SH-SY5Y (cell line): ENCODE measurements around the gene MXRA7.

Source experiments
- GATA2 ChIP-seq: IDR thresholded peaks from 2 replicates; pipeline ENCODE4 v1.6.1; 2011; ENCODE audit warnings: mild to moderate bottlenecking, low read depth, low read length
- GATA3 ChIP-seq: IDR thresholded peaks from 2 replicates; pipeline ENCODE4 v1.6.1; 2011; ENCODE audit warnings: low read depth, mild to moderate bottlenecking, low read length, moderate library complexity

Gene MXRA7

DNA sequence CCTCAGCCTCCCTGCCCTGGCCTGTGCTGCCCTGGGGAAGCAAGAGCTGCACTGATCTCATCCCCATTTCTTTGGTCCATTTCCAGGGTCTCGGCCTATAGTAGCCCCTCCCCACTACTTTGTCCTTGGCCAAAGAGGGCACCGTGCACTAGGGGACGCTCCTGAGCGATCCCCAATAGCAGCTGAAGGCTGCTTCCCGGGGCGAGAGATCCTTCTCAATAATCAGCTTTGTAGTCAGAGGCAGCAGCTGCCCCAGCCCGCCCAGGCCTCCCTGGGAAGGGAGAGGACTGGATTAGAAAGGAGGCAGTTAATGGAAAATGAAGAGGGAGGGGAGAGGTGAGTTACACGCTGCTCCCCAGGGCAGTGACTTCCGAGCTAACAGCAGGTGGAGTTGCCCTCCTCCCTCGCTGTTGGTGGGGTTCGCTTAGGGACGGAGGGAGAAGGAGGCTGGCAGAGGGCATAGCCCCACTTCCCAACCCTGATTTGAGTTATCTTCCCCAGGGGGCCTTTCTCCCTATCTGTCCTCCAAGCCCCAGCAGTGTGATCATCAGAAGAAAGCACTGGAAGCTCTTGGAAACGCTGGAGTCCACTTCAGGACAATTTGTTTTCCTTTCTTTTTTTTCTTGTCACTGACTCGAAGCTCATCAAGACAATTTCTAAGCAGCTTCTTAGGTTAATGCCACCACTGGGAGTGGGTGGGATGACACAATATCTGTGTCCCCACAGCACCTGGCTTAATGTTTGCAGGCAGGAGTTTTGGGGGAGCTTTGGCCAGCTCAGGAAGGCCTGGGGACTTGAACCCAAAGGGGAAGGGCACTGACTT lies 2.6 kb downstream of the MXRA7 start:
- TF ChIP-seq GATA3 (no peak), GATA2 (no peak)

DNA sequence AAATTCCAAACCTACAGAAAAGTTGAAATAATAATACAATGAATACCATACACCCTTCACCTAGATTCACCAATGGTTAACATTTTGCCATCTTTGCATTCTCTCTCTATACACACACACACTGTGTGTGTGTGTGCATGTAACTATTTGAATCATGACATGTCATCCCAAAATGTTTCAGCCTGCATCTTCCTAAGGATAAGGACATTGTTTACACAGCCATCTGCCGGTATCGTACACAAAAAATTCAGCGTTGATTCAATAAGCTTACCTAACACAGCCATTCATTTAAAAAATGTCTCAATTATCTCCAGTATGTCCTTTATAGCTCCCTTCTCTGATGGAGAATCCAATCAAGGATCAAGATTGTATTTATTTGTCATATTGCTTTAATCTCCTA lies 3.9 kb downstream of the MXRA7 start:
- TF ChIP-seq GATA3 = no peak

DNA sequence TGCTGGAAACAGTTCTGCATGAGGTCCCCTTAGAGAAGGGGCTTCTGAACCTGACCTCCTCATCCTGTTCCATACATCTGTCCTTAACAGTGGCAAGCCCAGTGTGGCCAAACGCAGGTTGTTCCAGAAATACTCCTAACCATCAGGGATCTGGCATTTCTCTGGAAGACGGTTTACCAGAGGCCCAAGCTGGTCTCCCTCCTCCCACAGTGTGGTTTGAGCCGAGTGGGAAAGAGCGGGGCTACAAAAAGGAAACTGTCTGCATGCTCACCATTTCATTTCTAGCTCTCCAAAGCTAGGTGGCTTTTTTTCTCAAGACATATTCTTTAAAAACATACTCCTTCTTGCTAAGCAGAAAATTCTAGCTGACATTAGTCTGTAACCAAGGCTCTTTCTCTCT lies 6.0 kb downstream of the MXRA7 start:
- TF ChIP-seq GATA3 (no peak), GATA2 (no peak)

DNA sequence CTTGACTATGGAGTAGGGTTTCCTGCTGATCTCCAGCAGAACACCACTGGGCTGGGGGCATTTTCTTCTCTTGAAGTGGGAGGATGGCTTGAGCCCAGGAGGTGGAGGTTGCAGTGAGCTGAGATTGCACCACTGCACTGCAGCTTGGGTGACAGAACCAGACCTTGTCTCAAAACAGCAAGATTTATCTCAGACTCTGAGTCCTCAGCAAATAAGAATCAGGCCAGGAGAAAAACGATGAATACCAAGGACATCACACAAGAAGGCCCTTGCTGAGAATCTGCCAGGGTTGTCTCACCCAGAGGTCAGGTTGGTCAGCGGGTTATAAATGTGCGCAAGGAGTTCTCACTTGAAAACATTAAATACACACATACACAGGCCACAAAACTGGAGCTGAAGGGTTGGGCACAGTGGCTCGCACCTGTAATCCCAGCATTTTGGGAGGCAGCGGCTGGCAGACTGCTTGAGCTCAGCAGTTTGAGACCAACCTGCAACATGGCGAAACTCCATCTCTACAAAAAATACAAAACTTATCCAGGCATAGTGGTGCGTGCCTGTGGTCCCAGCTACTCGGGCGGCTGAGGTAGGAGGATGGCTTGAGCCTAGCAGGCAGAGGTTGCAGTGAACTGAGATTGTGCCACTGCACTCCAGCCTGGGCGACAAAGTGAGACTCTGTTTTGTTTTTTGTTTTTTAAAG lies 7.7 kb downstream of the MXRA7 start:
- TF ChIP-seq GATA2 (no peak), GATA3 (no peak)

DNA sequence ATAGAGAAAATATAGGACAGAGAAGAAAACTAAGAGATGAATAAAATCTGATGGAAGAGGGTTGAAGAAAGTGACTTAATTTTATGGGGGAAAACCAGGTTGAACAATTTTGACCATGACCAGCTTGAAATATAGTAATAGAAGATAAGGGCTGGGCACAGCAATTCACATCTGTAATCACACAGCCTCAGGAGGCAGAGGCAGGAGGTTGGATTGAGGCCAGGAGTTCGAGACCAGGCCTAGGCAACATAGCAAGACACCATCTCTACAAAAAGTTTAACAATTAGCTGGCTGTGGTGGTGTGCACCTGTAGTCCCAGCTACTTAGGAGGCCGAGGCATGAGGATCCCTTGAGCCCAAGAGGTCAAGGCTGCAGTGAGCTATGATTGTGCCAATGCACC lies 8.7 kb downstream of the MXRA7 start:
- no peak for TF ChIP-seq GATA3
- no peak for TF ChIP-seq GATA2

DNA sequence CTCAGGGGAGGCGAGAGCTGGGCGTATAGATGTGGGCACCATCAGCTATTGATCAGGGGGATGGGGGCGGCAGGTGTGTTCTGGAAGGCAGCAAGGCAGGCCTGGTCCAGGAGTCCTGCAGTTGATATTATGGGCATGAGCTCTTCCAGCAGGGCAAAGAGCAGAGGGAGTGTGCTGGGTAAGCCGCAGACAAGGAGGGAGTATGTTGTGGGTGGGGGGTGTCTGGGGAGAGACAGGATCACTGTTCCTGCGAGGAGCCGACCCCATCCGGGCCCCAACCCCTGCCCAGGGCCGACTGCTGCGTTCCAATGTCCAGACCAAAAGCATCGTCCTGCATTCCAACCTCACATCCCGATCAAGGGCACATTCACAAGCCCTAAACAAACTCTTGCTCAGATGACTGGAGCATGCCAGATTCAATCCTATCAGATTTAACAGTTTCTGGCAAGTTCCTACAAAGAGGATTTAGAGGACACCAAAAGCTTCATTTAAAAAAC lies 9.2 kb downstream of the MXRA7 start:
- TF ChIP-seq GATA2 (no peak), GATA3 (no peak)

DNA sequence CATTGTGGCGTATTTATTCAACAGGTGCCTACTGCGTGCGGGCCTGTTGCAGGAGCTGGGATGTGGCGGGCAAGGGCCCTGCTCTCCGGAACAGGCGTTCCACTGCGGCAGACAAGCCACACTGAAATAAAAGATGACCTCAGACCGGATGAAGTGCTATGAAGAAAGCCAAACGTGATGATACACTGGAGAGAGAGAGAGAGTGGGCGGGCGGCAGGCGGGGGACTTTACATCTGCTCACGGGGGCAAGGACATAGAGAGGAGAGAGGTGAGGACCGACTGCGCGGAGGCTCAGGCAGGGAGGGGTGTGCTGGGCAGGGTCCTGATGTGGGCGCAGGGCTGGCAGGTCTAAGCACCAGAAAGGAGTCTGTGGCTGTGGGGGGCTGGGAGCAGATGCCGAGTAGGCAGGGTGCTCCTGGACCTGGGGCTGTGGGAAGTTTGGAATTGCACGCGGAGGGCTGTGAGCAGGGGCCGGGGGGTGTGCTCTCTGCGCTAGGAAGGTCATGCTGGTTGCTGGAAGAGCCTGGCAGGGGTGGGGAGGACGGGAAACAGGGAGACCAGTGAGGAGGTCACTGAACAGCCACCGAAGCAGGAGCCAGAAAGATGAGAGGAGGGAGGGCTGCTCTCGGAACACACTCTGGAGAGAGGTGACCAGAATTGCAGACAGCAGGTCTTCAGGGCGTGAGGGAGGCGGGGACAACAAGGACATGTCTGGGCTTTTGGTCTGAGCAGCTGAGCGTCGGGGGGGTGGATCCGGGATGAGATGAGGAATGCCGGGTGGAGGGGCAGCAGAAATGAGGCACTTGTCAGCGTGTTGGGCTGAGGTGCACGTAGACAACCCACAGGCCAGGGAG lies 9.9 kb downstream of the MXRA7 start:
- TF ChIP-seq GATA3 = no peak
- TF ChIP-seq GATA2 = no peak

DNA sequence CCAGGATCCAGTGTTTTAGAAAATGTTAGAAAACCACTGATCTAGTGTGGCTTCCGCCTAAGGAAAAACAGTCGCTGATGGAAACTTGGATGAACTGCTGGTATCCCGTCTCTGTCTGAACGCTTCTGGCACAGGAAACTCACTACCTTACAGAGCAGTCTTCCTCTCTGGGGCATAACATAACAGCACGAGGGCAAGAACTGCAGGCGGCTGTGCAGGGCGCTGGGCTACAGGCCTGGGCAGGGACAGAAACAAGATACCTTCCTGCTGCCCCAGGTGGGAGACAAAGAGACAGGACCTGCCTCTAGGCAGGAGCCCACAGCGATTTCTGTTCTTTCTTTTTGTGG lies 10.5 kb downstream of the MXRA7 start:
- TF ChIP-seq GATA2 (no peak), GATA3 (no peak)

DNA sequence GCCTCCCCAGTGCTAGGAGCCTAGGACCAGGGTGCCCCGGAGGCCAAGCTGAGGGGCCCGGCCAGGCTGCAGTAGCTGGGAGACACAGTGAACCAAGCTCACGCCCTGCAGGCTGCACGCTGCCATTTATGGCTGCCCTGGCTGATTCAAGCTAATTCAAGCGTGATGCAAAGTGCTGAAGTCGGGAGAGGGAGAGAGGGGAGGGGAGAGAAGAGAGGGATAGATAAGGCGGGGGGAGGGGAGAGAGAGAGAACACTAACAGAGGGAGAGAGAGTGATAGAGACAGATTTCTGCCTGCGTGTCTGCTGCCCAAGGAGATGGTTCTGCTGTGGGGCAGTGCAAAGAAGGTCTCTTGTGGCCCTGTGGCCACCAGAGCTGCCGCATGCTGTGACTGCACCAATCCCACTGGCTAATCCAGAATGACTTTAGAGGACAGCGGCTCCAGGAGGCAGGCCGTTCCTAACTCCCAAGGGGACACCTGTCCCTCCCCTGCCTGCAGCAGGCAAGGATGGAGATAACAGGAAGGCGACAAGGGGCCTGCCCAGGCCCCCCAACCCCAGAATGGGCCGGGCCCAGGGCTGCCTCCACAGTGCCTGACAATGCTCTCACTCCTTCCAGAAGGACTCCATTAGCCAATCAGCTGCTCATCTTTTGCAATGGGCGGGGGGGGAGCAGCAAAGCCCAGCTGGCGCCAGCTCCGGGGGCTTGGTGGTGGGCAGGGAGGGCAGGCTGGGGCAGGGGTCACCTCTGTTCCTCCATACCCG lies 12.9 kb downstream of the MXRA7 start:
- TF ChIP-seq GATA3 (no peak), GATA2 (peak; percentile 79)

DNA sequence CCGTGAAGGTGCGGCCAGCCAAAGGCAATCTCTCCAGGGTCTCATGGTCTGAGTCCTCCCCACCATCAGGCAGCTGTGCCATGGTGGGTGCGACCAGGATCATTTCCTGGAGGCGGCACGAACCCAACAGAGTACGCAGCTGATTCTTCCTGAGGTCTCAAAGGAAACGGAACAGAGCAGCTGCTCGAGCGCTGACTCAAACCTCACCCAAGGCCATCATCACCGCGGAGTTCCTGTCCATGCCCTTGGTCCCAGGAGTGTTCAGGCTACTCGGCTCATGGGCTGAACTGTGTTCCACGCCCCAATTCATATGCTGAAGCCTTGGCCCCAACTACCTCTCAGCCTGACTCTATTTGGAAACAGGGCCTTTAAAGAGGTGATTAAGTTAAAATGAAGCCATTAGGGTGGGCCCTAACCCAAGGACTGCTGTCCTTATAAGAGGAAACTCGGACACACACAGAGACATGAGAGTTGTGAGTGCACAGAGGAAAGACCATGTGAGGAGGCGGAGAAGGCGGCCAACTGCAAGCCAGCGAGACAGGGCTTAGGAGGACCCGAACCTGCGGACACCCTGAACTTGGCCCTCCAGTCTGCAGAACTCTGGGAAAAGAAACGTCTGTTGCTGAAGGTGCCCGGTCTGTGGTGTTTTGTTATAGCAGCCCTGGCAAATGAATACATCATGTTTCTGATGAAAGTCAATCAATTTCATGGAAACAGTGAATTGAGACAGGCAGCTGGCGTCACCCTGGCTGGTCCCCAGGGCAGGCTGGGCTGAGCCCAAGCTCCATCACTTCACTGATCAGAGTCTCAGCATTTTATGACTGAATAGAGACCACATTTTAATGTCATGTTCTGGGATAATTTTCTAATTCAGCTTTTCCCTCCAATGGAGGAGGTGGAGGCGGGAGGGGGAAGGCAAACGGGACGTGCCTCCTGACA lies 13.7 kb downstream of the MXRA7 start:
- TF ChIP-seq GATA2 (no peak), GATA3 (no peak)

DNA sequence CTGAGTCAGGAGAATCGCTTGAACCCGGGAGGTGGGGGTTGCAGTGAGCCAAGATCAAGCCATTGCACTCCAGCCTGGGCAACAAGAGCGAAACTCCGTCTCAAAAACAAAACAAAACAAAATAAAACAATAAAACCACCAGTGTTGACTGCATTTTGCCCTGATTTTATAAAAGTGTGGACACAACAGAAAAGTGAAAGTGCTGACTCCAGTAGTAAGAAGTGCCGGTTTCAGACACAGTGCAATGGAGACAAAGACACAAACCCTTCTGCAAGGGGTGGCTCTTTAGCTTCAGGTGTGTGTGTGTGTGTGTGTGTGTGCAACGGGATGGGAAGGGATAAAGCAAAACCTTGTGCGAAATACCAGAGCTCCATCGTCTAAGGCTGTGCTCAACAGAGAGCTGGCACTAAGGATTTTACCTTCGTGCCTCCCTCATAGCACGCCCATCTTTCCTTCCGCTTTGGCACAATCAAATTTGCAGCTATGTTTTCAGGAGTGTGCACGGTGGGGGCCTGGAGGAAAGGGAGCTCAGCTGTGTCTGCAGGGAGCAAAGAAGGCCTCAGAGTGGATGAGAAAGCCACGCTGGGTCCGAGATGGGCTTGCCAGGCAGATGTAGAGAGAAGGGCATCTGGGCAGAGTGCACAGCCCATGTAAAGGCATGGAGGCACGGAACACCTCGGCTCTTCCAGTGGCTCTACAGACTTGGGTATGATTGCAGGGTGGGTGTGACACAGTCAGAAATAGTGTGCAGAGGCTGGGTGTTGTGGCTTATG lies 15.5 kb downstream of the MXRA7 start:
- no peak for TF ChIP-seq GATA2
- TF ChIP-seq GATA3 = no peak
